RWPE2 (cell line): ENCODE measurements around the gene RUBCN.

Experiments
- ATAC-seq: fragments of 200-7000 bp; cut with Tn5 transposase; 3 replicates; pipeline ENCODE4 v1.9.1; 2021; ENCODE audit warnings: low read depth
- DNase-seq: peaks from one replicate; pipeline ENCODE4 v3.0.0-alpha.2; 2020; ENCODE audit warnings: low spot score
- H3K27ac ChIP-seq: fragments of 450-650 bp; 2 replicates; pipeline ENCODE4 v1.5.1; 2017; ENCODE audit warnings: mild to moderate bottlenecking; ENCODE audit not compliant: poor library complexity, severe bottlenecking
- H3K27me3 ChIP-seq: fragments of 250-450 bp; sonication (Bioruptor Pico); 2 replicates; pipeline ENCODE4 v1.5.1; 2021; ENCODE audit warnings: mild to moderate bottlenecking, moderate library complexity; ENCODE audit not compliant: insufficient read depth, poor library complexity, severe bottlenecking
- H3K36me3 ChIP-seq: fragments of 250-450 bp; sonication (Bioruptor Pico); 2 replicates; pipeline ENCODE4 v1.5.1; 2020; ENCODE audit warnings: low read depth, mild to moderate bottlenecking, moderate library complexity
- H3K4me1 ChIP-seq: fragments of 250-450 bp; sonication (Bioruptor Pico); 2 replicates; pipeline ENCODE4 v1.5.1; 2021; ENCODE audit warnings: mild to moderate bottlenecking, moderate library complexity; ENCODE audit not compliant: insufficient read depth, poor library complexity, severe bottlenecking
- H3K4me3 ChIP-seq: fragments of 250-450 bp; sonication (Bioruptor Pico); 2 replicates; pipeline ENCODE4 v1.5.1; 2021; ENCODE audit warnings: mild to moderate bottlenecking, moderate library complexity; ENCODE audit not compliant: severe bottlenecking
- H3K9me3 ChIP-seq: fragments of 250-450 bp; sonication (Bioruptor Pico); 2 replicates; pipeline ENCODE4 v1.5.1; 2021; ENCODE audit warnings: mild to moderate bottlenecking, moderate library complexity; ENCODE audit not compliant: severe bottlenecking
- TF ChIP-seq, protein P1 (sequence below): fragments of 450-650 bp; IDR thresholded peaks from one replicate; pipeline ENCODE4 v1.5.1; 2017; ENCODE audit warnings: mild to moderate bottlenecking, moderate library complexity; ENCODE audit not compliant: poor library complexity, severe bottlenecking

RUBCN gene

DNA sequence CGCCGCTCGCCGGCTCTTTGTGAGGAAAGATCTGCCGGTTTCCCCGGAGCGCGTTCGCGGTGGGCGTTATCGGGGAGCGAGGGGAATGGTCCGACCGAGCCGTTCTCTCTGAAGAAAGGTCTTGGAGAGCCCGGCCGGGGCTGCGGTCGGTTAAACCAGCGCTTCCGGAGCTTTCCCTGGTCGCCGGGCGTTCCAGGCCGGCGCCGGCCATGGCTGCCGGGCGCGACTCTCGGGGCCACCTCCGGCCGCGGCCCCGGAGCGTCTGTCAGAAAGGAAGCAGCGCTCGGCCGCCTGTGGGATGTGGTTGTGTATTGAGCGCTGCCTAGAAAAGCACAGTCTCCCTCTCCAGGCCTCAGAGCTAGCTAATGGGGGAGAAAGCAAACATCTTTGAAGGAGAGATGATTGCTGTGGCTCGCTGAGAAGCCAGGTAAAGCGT, 13.7 kb upstream of the RUBCN start:
- H3K4me3 ChIP-seq, result peak overlapping the region; percentile 54
- no peaks in the 10 kb centered on the region for H3K27me3 ChIP-seq
- peaks cover 13% of the 10 kb centered on the region for H3K4me1 ChIP-seq
- TF ChIP-seq, protein P1, sequence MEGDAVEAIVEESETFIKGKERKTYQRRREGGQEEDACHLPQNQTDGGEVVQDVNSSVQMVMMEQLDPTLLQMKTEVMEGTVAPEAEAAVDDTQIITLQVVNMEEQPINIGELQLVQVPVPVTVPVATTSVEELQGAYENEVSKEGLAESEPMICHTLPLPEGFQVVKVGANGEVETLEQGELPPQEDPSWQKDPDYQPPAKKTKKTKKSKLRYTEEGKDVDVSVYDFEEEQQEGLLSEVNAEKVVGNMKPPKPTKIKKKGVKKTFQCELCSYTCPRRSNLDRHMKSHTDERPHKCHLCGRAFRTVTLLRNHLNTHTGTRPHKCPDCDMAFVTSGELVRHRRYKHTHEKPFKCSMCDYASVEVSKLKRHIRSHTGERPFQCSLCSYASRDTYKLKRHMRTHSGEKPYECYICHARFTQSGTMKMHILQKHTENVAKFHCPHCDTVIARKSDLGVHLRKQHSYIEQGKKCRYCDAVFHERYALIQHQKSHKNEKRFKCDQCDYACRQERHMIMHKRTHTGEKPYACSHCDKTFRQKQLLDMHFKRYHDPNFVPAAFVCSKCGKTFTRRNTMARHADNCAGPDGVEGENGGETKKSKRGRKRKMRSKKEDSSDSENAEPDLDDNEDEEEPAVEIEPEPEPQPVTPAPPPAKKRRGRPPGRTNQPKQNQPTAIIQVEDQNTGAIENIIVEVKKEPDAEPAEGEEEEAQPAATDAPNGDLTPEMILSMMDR, result no peak
- DNase-seq (peak; percentile 67), ATAC-seq (peak; percentile 61)
- no peaks in the 10 kb centered on the region for H3K36me3 ChIP-seq
- no peaks in the 10 kb centered on the region for H3K9me3 ChIP-seq
- H3K27ac ChIP-seq, result peak overlapping the region; percentile 80

- Histone ChIP-seq H3K4me1 (peaks cover 10% of the 10 kb centered on the region), H3K4me3 (peak within 1 kb of the TSS; percentile 54), H3K36me3 (no peaks in the 10 kb centered on the region), H3K9me3 (no peaks in the 10 kb centered on the region), H3K27ac (peak within 1 kb of the TSS; percentile 80), H3K27me3 (no peaks in the 10 kb centered on the region)
- ATAC-seq, result peak; percentile 82
- TF ChIP-seq, protein P1, result peak; percentile 73
- DNase-seq, result peak; percentile 80
These were observed 13.1 kb upstream of the RUBCN start, which contains the start of gene FYTTD1 for GRCh38 chr3:197749601-197750395. FYTTD1 (plus strand) TSS chr3:197749883; CDS start chr3:197749972, 89 bp downstream.

DNA sequence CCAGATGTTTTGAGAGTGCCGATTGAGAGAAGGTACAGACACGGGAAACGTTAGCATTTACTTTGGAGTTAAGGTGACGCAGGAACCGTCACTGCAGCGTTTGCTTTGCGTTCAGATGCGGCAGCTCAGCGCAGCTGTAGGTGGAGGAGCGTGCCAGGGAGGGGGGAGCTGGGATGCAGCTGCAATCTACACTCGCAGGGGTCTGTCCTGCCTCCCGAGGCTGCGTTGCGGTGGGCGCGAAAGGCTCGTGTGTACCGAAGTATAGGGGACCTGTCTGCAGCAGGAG, 12.6 kb upstream of the RUBCN start:
- no peak for DNase-seq
- no peaks in the 10 kb centered on the region for H3K36me3 ChIP-seq
- H3K4me3 ChIP-seq, result peak overlapping the region; percentile 54
- H3K4me1 ChIP-seq, result peaks cover 8% of the 10 kb centered on the region
- TF ChIP-seq, protein P1, result no peak
- ATAC-seq, result peak; percentile 56
- H3K9me3 ChIP-seq, result no peaks in the 10 kb centered on the region
- H3K27ac ChIP-seq, result peak overlapping the region; percentile 80
- no peaks in the 10 kb centered on the region for H3K27me3 ChIP-seq

- Histone ChIP-seq H3K4me1 (peaks cover 6% of the 10 kb centered on the region), H3K4me3 (peak overlapping the region; percentile 54), H3K27me3 (no peaks in the 10 kb centered on the region), H3K9me3 (no peaks in the 10 kb centered on the region), H3K36me3 (no peaks in the 10 kb centered on the region), H3K27ac (peak overlapping the region; percentile 80)
- no peak for ATAC-seq
- TF ChIP-seq, protein P1, result no peak
- no peak for DNase-seq
These were observed 12.1 kb upstream of the RUBCN start for GRCh38 chr3:197748597-197749314.
